Kidney (tissue), 14 donors: ENCODE measurements around the gene C1orf21. TPM values are rescaled to one million over a fixed set of nuclear protein-coding genes. Genes with fewer than 3 reads are reported as not detected.

Source experiments
- DNase-seq, 5 donors: peaks; one replicate each; pipeline ENCODE4 v3.0.0-alpha.2; 2013 to 2020
- FAIRE-seq: peaks from 2 replicates; lab custom pipeline; 2012; peaks lifted over from hg19 to GRCh38; lab: Jason Lieb, UNC
- H3K27ac ChIP-seq, 2 donors: one replicate each; pipeline ENCODE4 v1.7.0; 2013; ENCODE audit warnings: low read depth in 2 of 2, low read length in 2 of 2, inconsistent platforms in 1 of 2
- H3K27me3 ChIP-seq: one replicate; pipeline ENCODE4 v1.7.1; 2013; ENCODE audit warnings: low read length, inconsistent platforms; ENCODE audit not compliant: control insufficient read depth, insufficient read depth
- H3K36me3 ChIP-seq, 3 donors: one replicate each; pipeline versions ENCODE4 v1.7.0 to v1.7.1; 2013; ENCODE audit warnings: low read length in 3 of 3, control low read depth in 1 of 3, inconsistent platforms in 1 of 3; ENCODE audit not compliant: insufficient read depth in 3 of 3, control insufficient read depth in 2 of 3
- H3K4me1 ChIP-seq, 3 donors: one replicate each; pipeline versions ENCODE4 v1.7.0 to v1.7.1; 2013; ENCODE audit warnings: low read length in 3 of 3, inconsistent platforms in 1 of 3, low read depth in 1 of 3; ENCODE audit not compliant: control insufficient read depth in 2 of 3, insufficient read depth in 2 of 3
- H3K4me3 ChIP-seq, 3 donors: one replicate each; pipeline versions ENCODE4 v1.7.0 to v1.8.1; 2013; ENCODE audit warnings: low read length in 3 of 3, control low read depth in 1 of 3, inconsistent platforms in 1 of 3
- H3K9ac ChIP-seq, 3 donors: one replicate each; pipeline versions ENCODE4 v1.7.0 to v1.7.1; 2013; ENCODE audit warnings: low read length in 3 of 3, control low read depth in 1 of 3, inconsistent platforms in 1 of 3
- H3K9me3 ChIP-seq, 3 donors: one replicate each; pipeline versions ENCODE4 v1.7.0 to v1.7.1; 2013; ENCODE audit warnings: low read length in 3 of 3, control low read depth in 1 of 3, inconsistent platforms in 1 of 3; ENCODE audit not compliant: control insufficient read depth in 2 of 3, insufficient read depth in 1 of 3
- intact Hi-C: fragments of 100-400 bp; cut with DNase I; formaldehyde crosslinking; loops from one replicate; pipeline ENCODE4 v1.11.1; 2022
- polyA plus RNA-seq: library from polyadenylated mRNA; stranded (reverse); fragments of 350-450 nt; fragmentation: Illumina TruSeq; extraction: RNeasy Lipid Tissue Mini Kit (QIAGEN cat#74804); gene quantifications from one replicate; pipeline ENCODE4 v1.2.3, GENCODE V29; 2014; ENCODE audit warnings: low read depth, low replicate concordance; ENCODE audit not compliant: insufficient read depth
- total RNA-seq: library from RNA; stranded (reverse); fragmentation: NEBNext Ultra II Directional; extraction: Animal tissue kit (Norgen Biotek cat#: 25700); gene quantifications from one replicate; pipeline ENCODE4 v1.2.1, GENCODE V29; 2021
- TF ChIP-seq, protein P1 (sequence below): IDR thresholded peaks from 3 replicates; pipeline ENCODE4 v1.5.1; 2012; ENCODE audit warnings: mild to moderate bottlenecking, moderate library complexity, borderline replicate concordance; ENCODE audit not compliant: insufficient read depth; ENCODE audit errors: extremely low read depth
- donor health status: control.
- donor health status: control.
- donor health status: control.
- donor health status: control.
- donor health status: control.
- donor health status: DM: yes; HTN: yes; CAD: no.
- donor health status: Normal renal cell carcinoma (clear cell type).

C1orf21 gene
- total and polyA plus RNA-seq, 2 donors from 2014 or later: 18.3 to 18.6 TPM

DNA sequence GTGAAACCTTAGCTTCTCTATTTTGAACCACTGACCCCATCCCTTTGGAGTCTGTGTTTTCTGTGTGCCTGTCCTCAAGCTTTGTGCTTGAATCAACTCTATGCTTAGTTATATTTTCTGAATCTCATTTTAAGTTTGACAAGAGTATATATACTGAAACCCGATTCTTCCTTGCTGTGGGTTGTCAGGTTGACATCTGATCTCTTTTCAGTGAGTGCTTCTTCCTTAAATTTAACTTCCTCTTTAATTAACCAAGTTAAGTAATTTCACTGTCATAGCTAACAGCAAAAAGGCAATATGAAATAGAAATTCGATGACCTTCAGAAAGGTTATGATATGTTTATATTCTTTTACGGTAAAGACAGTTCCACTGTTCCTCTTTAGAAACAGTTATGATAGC, 69.4 kb downstream of the C1orf21 start:
- Histone ChIP-seq H3K27me3 (no peaks in the 10 kb centered on the region), H3K4me1 (no peaks in the 10 kb centered on the region), H3K36me3 (no peaks in the 10 kb centered on the region), H3K9me3 (no peaks in the 10 kb centered on the region), H3K27ac (no peak overlapping the region), H3K4me3 (no peak overlapping the region), H3K9ac (no peak overlapping the region)
- intact Hi-C loops: no loop called here
- peak in 2 of 5 donors; percentile 15 to 39 for DNase-seq
- TF ChIP-seq, protein P1, sequence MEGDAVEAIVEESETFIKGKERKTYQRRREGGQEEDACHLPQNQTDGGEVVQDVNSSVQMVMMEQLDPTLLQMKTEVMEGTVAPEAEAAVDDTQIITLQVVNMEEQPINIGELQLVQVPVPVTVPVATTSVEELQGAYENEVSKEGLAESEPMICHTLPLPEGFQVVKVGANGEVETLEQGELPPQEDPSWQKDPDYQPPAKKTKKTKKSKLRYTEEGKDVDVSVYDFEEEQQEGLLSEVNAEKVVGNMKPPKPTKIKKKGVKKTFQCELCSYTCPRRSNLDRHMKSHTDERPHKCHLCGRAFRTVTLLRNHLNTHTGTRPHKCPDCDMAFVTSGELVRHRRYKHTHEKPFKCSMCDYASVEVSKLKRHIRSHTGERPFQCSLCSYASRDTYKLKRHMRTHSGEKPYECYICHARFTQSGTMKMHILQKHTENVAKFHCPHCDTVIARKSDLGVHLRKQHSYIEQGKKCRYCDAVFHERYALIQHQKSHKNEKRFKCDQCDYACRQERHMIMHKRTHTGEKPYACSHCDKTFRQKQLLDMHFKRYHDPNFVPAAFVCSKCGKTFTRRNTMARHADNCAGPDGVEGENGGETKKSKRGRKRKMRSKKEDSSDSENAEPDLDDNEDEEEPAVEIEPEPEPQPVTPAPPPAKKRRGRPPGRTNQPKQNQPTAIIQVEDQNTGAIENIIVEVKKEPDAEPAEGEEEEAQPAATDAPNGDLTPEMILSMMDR: no peak
- no peak for FAIRE-seq

DNA sequence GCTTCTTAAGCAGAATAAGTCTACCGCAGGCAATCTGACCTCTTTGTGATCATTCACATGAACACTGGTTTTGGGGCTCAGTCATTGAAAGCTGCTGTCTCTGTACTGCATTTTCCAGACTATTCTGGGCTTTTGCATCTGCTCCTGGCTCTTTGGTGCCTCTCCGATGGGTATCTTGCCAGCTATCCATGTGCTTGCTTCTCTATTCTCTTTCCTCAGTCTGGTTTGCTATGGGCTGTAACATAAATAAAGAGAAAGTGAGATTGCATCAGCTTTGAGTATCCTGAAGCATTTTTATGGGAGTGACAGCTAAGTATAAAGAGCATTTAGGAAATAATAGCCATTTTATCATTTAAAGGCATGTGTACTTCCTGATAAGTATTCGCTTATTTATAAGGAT, 70.7 kb downstream of the C1orf21 start:
- H3K9ac ChIP-seq: no peak overlapping the region
- no peak overlapping the region for H3K27ac ChIP-seq
- intact Hi-C loops: no loop called here
- no peak for DNase-seq
- no peaks in the 10 kb centered on the region for H3K4me1 ChIP-seq
- no peak overlapping the region for H3K4me3 ChIP-seq
- TF ChIP-seq, protein P1: no peak
- no peaks in the 10 kb centered on the region for H3K27me3 ChIP-seq
- H3K36me3 ChIP-seq: no peaks in the 10 kb centered on the region
- no peak for FAIRE-seq
- H3K9me3 ChIP-seq: no peaks in the 10 kb centered on the region

DNA sequence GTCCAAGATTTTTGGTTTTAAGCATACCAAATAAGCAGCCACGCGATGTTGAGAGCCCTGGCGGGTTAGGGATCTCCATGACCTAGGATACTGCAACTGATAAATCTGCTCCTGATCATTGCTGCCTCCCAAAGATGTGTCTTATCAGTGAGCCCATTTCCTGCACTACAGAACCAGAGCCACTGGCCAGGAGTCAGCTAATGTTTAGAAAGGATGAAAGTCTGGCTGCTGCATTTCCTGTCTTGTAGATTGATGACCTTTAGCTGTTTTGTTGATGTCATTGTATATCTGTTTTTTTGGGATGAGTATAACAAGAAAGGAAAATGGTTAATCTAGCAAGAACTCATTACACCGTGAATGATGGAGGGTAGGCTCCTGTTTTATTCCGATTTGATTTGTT, 74.5 kb downstream of the C1orf21 start:
- Histone ChIP-seq H3K36me3 (no peaks in the 10 kb centered on the region), H3K27me3 (no peaks in the 10 kb centered on the region), H3K27ac (no peak overlapping the region), H3K9ac (no peak overlapping the region), H3K4me3 (no peak overlapping the region), H3K9me3 (no peaks in the 10 kb centered on the region), H3K4me1 (no peaks in the 10 kb centered on the region)
- intact Hi-C loops: no loop called here
- FAIRE-seq: no peak
- DNase-seq: peak in 1 of 5 donors; percentile 23
- TF ChIP-seq, protein P1: no peak

DNA sequence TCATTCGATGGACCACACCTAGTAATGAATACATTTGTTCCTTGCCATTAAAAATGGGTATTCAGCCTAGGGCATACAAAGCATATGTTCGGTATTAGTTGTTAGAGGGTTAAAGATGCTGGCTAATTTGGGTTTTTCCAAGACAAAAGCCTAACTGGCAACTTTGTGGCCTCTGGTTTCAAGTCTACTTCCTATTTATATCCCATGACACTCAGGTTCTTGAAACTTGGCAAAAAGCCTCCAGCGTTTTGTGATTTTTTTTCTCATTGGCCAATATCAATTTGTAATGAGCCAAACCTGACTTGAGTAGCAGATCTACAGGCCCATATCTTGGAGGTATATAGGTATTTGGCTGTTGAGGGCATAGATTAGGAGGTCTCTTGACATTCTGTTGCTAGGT, 75.3 kb downstream of the C1orf21 start:
- no peak for FAIRE-seq
- DNase-seq: no peak
- intact Hi-C loops: no loop called here
- Histone ChIP-seq H3K9me3 (no peaks in the 10 kb centered on the region), H3K4me1 (no peaks in the 10 kb centered on the region), H3K27ac (no peak overlapping the region), H3K27me3 (no peaks in the 10 kb centered on the region), H3K9ac (no peak overlapping the region), H3K36me3 (no peaks in the 10 kb centered on the region), H3K4me3 (no peak overlapping the region)
- TF ChIP-seq, protein P1: no peak
